HL-60 (cell line): ENCODE results near the gene TNFAIP2.

Source experiments
- DNase-seq, 2 experiments: peaks; one replicate each; pipeline ENCODE4 v3.0.0-alpha.2; 2010 to 2020; ENCODE audit warnings: low read depth in 1 of 2, low spot score in 1 of 2
- H3K27ac ChIP-seq: fragments of 250-450 bp; sonication (Bioruptor Pico); replicated peaks from 2 replicates; pipeline ENCODE4 v1.5.1; 2020; ENCODE audit warnings: mild to moderate bottlenecking, moderate library complexity
- H3K27me3 ChIP-seq: fragments of 250-450 bp; sonication (Bioruptor Pico); 2 replicates; pipeline ENCODE4 v1.5.1; 2021; ENCODE audit warnings: mild to moderate bottlenecking, moderate library complexity; ENCODE audit not compliant: insufficient read depth, poor library complexity, severe bottlenecking
- H3K4me3 ChIP-seq: replicated peaks from 2 replicates; pipeline ENCODE4 v1.5.1; 2011; ENCODE audit warnings: mild to moderate bottlenecking, control low read depth, low read length; ENCODE audit not compliant: insufficient read depth
- GABPA ChIP-seq: IDR thresholded peaks from 2 replicates; pipeline ENCODE4 v1.6.1; 2012; ENCODE audit warnings: low read depth
- POLR2AphosphoS5 ChIP-seq: IDR thresholded peaks from 2 replicates; pipeline ENCODE4 v1.6.1; 2012; ENCODE audit warnings: low read depth
- SPI1 ChIP-seq: IDR thresholded peaks from 2 replicates; pipeline ENCODE4 v1.6.1; 2012; ENCODE audit warnings: low read depth, mild to moderate bottlenecking, borderline replicate concordance
- TF ChIP-seq, protein P1 (sequence below): IDR thresholded peaks from one replicate; pipeline ENCODE4 v1.5.1; 2011; ENCODE audit warnings: low read length, control low read depth, inconsistent platforms; ENCODE audit not compliant: insufficient read depth
- TF ChIP-seq, protein P2 (sequence below): IDR thresholded peaks from 2 replicates; pipeline ENCODE4 v1.6.1; 2012; ENCODE audit warnings: low read depth; ENCODE audit not compliant: insufficient replicate concordance

The TNFAIP2 gene

DNA sequence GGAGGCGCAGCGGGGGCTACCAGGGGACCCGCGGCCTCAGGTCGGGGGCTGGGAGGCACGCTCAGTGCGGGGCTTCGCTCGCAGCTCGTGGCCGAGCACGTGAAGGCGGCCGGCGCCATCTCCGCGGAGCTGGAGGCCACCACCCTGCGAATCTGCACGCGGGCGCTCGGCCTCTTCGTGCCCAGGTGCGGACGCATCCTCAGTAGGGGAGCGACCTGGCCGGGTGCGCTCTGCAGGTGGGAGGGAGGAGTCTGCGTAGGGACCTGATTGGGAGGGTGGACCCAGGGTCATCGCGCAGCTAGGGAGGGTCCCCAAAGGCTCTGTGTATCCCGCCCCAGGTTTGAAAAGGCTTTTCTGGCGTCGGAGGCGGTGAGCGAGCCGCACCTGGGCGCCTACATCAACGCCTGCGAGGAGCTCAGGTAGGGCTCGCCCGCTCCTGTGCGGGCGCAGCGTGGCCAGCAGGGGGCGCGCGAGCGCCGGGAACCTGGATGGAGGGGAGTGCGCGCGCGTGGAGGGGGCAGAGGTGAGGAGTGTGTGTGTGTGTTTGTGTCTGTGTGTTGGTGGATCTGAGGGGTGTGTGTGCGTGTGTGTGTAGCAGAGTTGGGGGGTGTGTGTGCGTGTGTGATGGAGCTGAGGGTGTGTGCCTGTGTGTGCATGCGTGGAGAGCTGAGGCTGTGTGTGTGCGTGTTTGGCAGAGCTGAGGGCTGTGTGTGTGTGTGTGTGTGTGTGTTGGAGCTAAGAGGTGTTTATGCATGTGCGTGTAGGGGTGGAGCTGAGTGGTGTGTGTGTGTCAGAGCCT, 18.4 kb upstream of the TNFAIP2 start:
- DNase-seq: peak; percentile 47 to 59
- TF ChIP-seq GABPA: no peak
- TF ChIP-seq, protein P1, sequence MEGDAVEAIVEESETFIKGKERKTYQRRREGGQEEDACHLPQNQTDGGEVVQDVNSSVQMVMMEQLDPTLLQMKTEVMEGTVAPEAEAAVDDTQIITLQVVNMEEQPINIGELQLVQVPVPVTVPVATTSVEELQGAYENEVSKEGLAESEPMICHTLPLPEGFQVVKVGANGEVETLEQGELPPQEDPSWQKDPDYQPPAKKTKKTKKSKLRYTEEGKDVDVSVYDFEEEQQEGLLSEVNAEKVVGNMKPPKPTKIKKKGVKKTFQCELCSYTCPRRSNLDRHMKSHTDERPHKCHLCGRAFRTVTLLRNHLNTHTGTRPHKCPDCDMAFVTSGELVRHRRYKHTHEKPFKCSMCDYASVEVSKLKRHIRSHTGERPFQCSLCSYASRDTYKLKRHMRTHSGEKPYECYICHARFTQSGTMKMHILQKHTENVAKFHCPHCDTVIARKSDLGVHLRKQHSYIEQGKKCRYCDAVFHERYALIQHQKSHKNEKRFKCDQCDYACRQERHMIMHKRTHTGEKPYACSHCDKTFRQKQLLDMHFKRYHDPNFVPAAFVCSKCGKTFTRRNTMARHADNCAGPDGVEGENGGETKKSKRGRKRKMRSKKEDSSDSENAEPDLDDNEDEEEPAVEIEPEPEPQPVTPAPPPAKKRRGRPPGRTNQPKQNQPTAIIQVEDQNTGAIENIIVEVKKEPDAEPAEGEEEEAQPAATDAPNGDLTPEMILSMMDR: peak; percentile 90
- H3K27ac ChIP-seq: no peak overlapping the region
- H3K4me3 ChIP-seq: no peak overlapping the region
- peaks cover 23% of the 10 kb centered on the region for H3K27me3 ChIP-seq

DNA sequence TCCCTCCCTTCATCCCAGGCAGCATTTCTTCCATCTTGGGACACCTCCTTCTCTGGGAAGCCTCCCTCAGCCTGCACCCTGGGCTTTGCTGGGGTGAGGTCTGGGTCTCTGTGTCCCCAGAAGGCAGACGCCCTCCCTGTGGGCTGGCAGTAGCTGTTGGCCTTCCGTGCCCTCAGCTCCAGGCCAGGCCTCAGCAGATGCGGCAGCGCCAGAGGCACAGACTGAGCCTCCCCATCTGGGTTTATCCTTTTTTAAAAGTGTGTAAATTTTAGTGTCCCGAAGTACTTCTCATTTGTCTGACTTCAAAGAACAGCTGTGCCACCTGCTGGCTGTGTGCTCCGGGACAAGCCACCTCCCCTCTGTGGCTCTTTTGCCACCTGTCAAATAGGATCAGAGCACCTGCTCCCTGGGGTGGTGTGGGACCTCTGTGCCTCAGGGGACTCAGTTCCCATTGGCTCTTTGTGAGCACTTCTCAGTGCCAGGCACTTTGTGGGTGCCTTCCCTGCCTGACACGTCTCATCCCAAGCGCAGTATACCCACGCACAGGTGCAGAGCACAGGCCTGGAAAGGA, 17.6 kb upstream of the TNFAIP2 start:
- Histone ChIP-seq H3K27me3 (peaks cover 23% of the 10 kb centered on the region), H3K4me3 (no peak overlapping the region), H3K27ac (no peak overlapping the region)
- TF ChIP-seq, protein P1: no peak
- TF ChIP-seq, protein P2, sequence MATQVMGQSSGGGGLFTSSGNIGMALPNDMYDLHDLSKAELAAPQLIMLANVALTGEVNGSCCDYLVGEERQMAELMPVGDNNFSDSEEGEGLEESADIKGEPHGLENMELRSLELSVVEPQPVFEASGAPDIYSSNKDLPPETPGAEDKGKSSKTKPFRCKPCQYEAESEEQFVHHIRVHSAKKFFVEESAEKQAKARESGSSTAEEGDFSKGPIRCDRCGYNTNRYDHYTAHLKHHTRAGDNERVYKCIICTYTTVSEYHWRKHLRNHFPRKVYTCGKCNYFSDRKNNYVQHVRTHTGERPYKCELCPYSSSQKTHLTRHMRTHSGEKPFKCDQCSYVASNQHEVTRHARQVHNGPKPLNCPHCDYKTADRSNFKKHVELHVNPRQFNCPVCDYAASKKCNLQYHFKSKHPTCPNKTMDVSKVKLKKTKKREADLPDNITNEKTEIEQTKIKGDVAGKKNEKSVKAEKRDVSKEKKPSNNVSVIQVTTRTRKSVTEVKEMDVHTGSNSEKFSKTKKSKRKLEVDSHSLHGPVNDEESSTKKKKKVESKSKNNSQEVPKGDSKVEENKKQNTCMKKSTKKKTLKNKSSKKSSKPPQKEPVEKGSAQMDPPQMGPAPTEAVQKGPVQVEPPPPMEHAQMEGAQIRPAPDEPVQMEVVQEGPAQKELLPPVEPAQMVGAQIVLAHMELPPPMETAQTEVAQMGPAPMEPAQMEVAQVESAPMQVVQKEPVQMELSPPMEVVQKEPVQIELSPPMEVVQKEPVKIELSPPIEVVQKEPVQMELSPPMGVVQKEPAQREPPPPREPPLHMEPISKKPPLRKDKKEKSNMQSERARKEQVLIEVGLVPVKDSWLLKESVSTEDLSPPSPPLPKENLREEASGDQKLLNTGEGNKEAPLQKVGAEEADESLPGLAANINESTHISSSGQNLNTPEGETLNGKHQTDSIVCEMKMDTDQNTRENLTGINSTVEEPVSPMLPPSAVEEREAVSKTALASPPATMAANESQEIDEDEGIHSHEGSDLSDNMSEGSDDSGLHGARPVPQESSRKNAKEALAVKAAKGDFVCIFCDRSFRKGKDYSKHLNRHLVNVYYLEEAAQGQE: no peak
- TF ChIP-seq POLR2AphosphoS5 (no peak), SPI1 (no peak), GABPA (no peak)
- DNase-seq: peak in 1 of 2 experiments; percentile 54

DNA sequence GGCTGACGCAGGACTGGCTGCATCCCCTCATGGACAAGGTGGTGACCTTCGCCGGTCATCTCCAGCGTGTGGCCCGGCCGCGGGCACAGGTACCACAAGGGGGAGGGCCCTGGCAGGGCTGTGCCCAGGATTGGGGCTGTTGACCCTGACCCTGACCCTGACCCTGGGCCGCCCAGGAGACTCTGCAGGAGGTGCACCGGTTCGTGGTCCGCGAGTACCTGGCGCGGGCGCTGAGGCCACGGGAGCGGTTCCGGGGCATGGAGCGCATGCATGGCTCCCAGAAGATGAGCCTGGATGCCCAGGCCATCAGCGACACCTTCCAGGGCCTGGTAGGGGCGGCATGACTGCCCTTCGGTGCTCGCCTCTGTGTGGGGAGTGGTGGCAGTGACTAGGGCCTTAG, 15.8 kb upstream of the TNFAIP2 start:
- TF ChIP-seq, protein P2: no peak
- TF ChIP-seq POLR2AphosphoS5: no peak
- no peak for TF ChIP-seq SPI1
- no peak for TF ChIP-seq GABPA
- TF ChIP-seq, protein P1: no peak
- peaks cover 22% of the 10 kb centered on the region for H3K27me3 ChIP-seq
- H3K27ac ChIP-seq: no peak overlapping the region
- DNase-seq: no peak
- H3K4me3 ChIP-seq: no peak overlapping the region
